Astrocyte of the spinal cord (primary cell): Measurements from ENCODE around the gene MTHFD1.

Experiments
- DNase-seq: peaks from one replicate; pipeline ENCODE4 v3.0.0; 2011; ENCODE audit warnings: low read depth, low spot score
- H3K4me3 ChIP-seq: 2 replicates; pipeline ENCODE4 v1.5.1; 2011; ENCODE audit warnings: low read depth, mild to moderate bottlenecking, low read length, moderate library complexity
- in situ Hi-C: cut with HindIII; loops from 2 replicates; pipeline ENCODE4 v1.10.0; 2017; ENCODE audit warnings: low sequenced_read_pairs
- TF ChIP-seq, protein P1 (sequence below): IDR thresholded peaks from 2 replicates; pipeline ENCODE4 v1.5.1; 2012; ENCODE audit warnings: low read depth, mild to moderate bottlenecking, low read length, inconsistent platforms

The MTHFD1 gene

DNA sequence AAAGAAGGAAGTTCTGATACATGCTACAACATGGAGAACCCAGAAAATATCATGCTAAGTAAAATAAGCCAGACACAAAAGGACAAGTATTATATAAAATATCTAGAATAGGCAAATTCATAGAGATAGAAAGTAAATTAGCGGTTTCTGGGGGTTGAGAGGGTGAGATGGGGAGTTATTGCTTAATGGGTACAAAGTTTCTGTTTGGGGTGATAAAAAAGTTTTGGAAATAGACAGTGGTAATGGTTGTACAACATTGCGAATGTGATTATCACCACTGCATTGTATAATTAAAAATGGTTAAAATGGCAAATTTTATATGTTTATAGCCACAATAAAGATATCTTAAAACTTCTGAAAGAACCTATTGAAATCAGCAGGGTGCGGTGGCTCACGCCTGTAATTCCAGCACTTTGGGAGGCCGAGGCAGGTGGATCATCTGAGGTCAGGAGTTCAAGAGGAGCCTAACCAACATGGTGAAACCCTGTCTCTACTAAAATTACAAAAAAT is 100.5 kb downstream of the MTHFD1 start:
- TF ChIP-seq, protein P1, sequence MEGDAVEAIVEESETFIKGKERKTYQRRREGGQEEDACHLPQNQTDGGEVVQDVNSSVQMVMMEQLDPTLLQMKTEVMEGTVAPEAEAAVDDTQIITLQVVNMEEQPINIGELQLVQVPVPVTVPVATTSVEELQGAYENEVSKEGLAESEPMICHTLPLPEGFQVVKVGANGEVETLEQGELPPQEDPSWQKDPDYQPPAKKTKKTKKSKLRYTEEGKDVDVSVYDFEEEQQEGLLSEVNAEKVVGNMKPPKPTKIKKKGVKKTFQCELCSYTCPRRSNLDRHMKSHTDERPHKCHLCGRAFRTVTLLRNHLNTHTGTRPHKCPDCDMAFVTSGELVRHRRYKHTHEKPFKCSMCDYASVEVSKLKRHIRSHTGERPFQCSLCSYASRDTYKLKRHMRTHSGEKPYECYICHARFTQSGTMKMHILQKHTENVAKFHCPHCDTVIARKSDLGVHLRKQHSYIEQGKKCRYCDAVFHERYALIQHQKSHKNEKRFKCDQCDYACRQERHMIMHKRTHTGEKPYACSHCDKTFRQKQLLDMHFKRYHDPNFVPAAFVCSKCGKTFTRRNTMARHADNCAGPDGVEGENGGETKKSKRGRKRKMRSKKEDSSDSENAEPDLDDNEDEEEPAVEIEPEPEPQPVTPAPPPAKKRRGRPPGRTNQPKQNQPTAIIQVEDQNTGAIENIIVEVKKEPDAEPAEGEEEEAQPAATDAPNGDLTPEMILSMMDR: no peak
- H3K4me3 ChIP-seq: no peak overlapping the region
- DNase-seq: no peak
- in situ Hi-C loops: no loop called here

GRCh38 chr14:64491637-64492036 is 103.5 kb downstream of the MTHFD1 start:
- DNase-seq: no peak
- TF ChIP-seq, protein P1: no peak
- in situ Hi-C loops: no loop called here
- no peak overlapping the region for H3K4me3 ChIP-seq

DNA sequence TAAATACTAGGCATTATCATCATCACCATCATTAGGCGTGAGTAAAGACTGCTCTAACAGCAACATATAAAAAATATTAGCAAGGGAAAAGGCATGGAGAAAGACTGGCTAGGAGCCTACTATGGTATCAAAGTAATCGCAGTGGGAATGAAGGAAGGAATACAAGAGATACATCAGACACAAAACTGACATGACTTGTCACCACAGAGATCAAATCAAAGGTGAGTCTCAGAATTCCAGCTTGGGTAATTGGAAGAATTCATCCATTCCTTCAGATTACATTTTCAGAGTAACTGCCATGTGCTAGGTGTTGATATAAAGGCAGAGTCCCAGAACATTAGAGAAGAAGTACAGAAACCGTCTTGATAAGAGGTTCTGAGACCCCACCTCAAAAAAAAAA is 105.3 kb downstream of the MTHFD1 start:
- TF ChIP-seq, protein P1: no peak
- H3K4me3 ChIP-seq: no peak overlapping the region
- DNase-seq: no peak
- in situ Hi-C loops: no loop called here

DNA sequence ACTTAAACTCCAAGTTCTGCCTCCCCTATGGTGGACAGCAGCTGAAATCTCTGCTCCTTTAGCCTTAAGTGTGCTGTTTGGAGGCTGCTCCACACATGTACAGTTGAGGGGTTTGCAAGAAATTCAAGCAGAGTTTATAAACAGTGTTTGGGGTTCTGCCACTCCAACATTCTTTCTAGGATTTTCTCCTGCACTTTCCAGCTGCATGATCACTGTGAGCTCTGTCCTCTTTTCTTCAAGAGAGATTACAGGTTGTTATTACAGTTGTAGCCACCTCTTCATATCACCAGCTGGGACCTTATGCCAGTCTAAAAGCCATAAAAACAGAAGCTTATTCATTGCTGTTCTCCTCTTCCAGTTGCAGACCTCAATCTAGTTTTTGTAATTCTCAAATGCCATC is 107.1 kb downstream of the MTHFD1 start:
- H3K4me3 ChIP-seq: no peak overlapping the region
- in situ Hi-C loops: no loop called here
- DNase-seq: no peak
- TF ChIP-seq, protein P1: no peak

DNA sequence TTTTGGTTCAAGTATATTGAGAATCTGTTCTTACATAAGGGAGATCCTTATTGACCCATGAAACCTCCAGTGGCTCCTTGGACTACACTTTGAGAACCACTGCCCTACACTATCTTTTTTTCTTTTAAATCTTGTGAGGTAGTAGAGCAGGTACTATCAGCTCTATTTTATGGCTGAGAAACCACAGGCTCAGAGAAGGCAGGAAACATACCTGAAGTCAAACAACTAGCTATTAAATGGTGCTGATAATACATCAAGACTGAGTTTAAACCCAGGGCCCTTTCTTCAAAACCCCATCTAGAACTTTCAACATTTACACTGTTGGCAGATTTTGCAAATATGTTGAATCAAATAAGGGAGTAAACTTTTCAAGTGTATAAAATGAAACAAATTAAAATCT is 108.6 kb downstream of the MTHFD1 start:
- in situ Hi-C loops: no loop called here
- TF ChIP-seq, protein P1: no peak
- DNase-seq: no peak
- no peak overlapping the region for H3K4me3 ChIP-seq

- TF ChIP-seq, protein P1: no peak
- H3K4me3 ChIP-seq: no peak overlapping the region
- in situ Hi-C loops: no loop called here
- no peak for DNase-seq
Observed at GRCh38 chr14:64500088-64500487, 111.9 kb downstream of the MTHFD1 start.
